NCI-H1694 (cell line): Measurements from ENCODE around the gene PCSK2.

ENCODE experiments used
- DNase-seq: peaks from one replicate; lab custom pipeline; 2025; lab: John Stamatoyannopoulos, UW

The PCSK2 gene

GRCh38 chr20:17505636-17506517, 279.0 kb downstream of the PCSK2 start:
- DNase-seq: no peak

DNA sequence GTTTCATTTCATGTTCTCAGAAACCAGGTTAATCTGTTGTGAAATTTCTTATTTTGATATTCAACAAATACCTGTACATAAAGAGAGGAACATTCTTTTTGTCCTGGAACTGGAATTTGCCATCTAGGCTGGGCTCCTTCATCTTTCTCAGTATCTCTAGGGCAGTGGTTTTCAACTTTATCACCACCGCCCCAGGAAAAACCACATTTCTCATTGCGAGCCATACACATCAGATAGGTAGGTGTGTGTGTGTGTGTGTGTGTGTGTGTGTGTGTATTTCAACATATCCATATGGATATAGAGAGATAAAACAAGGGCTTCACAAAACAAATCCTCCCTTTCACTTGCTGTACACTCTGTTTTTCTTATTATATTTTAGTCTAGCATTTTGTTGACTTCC, 280.2 kb downstream of the PCSK2 start:
- no peak for DNase-seq

DNA sequence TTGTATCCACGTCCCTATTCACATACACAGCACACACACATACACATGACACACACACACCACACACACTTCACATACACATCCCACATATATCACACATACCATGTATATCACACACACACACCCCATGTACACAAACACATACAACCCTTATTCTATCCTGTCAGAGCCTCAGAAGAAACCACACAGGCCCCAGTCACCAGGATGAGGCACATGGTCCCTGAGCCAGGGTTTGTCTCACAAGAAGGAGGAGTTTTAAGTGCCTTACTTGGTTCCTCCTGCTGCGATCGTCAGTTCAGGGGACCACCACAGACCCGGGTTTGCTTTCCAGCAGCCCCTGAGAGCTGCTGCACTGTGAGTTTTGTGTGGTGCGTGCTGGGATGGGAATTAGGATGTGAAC, 280.7 kb downstream of the PCSK2 start:
- no peak for DNase-seq

DNA sequence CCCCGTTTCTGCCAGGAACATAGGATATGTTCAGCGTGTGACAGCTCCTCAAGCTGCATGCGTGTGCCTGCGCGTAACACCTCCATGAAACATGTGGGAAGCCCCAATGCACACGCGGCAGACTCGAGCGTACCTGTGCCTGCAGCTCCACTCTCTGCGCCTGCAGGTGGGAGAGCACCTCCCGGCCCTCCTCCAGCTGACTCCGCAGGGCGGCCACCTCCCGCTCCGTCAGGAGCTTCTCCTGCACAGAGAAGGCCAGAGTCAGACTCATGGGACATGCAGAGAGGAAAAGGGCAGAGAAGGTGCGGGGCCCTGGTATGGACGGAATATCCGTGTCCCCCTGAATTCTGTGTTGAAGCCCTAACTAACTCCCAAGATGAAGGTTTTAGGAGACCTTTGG, 281.9 kb downstream of the PCSK2 start:
- no peak for DNase-seq

DNA sequence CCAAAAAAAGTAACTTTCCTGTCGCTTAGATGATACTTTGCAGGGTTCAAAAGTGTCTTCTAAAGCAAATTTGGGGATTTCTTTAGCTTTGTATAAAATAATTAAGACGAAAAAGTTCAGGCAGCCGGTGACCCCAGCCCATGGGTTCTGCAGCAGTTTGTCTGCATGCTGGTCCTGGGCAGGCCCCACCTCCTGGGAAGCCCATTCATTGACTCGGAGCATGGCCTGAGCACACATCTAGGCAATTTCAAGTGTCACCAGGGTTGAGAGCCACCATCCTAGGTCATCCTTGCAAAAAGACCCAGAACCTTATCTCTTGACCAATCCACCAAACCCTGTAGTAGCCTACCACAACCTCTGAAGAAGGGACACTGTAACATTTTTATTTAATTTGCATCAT, 283.7 kb downstream of the PCSK2 start:
- DNase-seq: no peak

DNA sequence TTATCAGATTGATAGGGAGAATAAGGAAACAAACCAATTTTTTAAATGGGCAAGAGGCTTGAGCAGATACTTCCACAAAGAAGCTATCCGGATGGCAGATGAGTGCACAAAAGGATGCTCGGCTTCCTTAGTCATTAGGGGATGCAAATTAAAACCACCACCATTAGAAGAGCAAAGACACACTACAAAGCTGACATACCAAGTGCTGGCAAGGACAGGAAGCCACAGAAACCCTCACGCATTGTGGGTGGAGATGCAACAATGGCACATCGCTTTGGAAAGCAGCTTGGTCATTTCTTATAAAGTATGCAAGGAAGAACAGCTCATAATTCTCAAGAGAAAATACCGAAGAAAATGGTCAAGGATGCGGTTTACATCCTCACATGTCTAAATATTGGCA, 284.6 kb downstream of the PCSK2 start:
- DNase-seq: no peak

- DNase-seq: no peak
Observed at GRCh38 chr20:17513939-17514338, 287.1 kb downstream of the PCSK2 start.

- DNase-seq: no peak
Observed at GRCh38 chr20:17515053-17515452, 288.2 kb downstream of the PCSK2 start.

DNA sequence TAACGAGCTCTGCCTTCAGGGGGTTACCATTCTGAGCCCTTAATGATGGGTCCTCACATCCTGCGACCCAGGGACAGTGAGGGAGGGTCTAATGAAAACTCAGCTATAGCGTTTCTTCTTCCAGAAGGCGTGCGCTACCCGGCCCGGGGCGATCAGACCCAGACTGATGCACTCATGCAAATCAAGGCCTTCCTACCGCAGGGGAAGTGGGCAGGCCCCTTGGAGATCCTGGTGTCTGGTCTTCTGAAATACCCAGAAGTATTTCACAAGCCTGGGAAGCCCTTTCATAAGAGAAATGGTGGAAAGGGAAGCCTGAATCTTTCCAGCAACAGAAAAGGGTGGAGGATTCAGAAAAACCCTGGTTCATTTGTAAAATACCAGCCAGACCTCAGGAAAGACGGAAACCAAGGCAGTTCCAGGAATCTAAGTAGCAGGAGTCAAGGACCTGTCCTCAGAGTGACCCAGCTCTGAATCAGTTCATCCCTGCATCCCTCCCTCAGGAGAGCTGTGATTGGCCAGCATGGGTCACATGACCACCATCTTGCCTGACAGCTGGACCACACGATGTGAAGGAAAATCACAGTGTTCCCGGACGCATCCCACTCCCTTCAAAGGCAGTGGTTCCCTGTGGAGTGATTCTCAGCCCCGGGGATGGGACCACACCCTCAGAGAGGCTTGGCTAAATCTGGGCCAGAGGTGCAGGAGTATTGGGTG, 291.7 kb downstream of the PCSK2 start:
- no peak for DNase-seq

GRCh38 chr20:17519606-17520285, 292.9 kb downstream of the PCSK2 start:
- no peak for DNase-seq

- DNase-seq: no peak
Observed at GRCh38 chr20:17520583-17520982, 293.7 kb downstream of the PCSK2 start.

- no peak for DNase-seq
Observed at GRCh38 chr20:17522528-17522927, 295.7 kb downstream of the PCSK2 start.

GRCh38 chr20:17523326-17523725, 296.5 kb downstream of the PCSK2 start:
- DNase-seq: no peak

DNA sequence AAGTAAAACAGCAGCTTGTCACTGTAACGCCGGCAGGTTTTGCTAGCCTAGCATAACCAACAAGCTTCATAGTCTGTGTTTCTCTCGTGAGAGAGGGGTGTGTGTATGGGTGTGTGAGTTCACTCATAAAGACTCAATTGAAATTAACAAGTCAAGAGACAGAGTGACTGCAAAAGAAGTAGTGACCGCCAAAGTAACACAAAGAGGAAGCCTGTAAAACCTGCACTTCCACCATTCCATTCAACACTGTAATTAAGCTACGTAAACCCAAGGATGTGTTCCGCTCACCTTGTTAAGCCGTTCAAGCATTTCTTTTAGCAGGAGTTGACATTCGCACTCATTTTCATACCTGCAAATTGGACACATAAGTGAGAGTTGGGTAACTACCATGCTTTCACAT, 297.7 kb downstream of the PCSK2 start:
- DNase-seq: no peak

- DNase-seq: no peak
Observed at GRCh38 chr20:17525132-17525531, 298.3 kb downstream of the PCSK2 start.

- no peak for DNase-seq
Observed at GRCh38 chr20:17525650-17526049, 298.8 kb downstream of the PCSK2 start.

DNA sequence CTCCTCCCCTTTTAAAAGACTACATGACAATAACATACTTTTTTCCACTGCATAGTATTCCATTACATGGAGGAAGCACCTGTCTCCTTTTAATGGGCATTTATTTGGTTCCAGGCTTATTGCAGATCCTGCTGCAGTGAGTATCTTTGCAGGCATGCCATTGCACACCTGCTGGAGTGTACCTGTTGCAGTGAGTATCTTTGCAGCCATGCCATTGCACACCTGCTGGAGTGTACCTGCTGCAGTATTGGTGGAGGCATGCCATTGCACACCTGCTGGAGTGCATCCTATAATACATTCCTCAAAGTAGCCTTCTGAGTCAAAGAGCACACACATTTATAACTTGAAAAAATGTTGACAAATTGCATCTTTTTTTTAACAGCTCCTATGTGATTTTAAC, 302.7 kb downstream of the PCSK2 start:
- no peak for DNase-seq

GRCh38 chr20:17530153-17530552, 303.3 kb downstream of the PCSK2 start:
- no peak for DNase-seq

GRCh38 chr20:17530716-17531664, 304.1 kb downstream of the PCSK2 start, which contains the start of gene BFSP1:
BFSP1 (minus strand) TSS chr20:17531379; CDS start chr20:17531329, 50 bp downstream.
- peak; percentile 20 for DNase-seq

DNA sequence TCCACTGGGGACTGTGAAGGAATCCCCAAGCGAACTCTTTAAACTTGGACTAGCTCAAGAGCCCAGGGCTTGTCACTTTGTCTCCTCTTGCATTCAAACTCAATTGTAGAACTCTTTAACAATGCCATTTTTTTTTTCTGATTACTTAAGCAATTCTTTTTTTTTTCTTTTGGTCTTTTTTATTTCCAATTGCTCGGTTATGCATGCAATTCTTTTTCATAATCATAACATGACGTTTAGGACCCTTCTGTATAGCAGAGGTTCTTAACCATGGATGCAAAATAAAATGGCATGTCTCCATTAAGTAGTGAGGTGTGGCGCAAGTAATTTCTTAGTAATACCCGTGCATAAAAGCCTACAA, 304.8 kb downstream of the PCSK2 start:
- DNase-seq: peak; percentile 6

GRCh38 chr20:17533396-17533795, 306.6 kb downstream of the PCSK2 start:
- DNase-seq: no peak

DNA sequence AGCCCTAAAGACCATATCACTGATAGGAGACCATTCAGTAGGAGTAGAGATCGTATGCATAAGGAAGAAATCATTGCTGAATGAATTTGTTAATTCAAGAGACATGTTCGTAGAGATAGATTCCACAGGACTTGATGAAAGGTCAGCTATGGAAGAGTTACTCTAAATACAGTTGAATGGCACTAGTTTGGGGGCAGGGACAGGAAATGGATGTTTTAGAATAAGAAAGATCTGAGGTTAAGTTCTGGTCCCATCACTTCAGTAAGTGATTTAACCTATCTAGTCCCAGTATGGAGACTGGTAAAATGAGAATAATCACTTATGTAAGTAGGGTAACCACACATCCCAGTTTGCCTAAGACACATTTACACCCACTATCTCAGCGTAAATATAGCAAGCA, 307.2 kb downstream of the PCSK2 start:
- no peak for DNase-seq
